ENCODE measurements around the gene TPO. TPM values are rescaled to one million over a fixed set of nuclear protein-coding genes. Genes with fewer than 3 reads are reported as not detected.
A peak's percentile ranks its signal among the peaks of the same experiment; 100 is the strongest.

The TPO gene
- total and polyA plus RNA-seq, 4 donors, result 6.6 to 11.1 TPM; not detected in 2

GRCh38 chr2:1541819-1542475, 128.7 kb downstream of the TPO start:
- no peaks in the 10 kb centered on the region for H3K27me3 ChIP-seq (ENCODE audit: control insufficient read depth in 1 of 2, insufficient read depth in 2 of 2, low read length in 1 of 2)
- DNase-seq (peak in 1 of 2 donors; percentile 41), ATAC-seq (ENCODE audit: low FRiP score) (no peak)
- no peaks in the 10 kb centered on the region for H3K4me1 ChIP-seq (ENCODE audit: control insufficient read depth in 1 of 2, insufficient read depth in 2 of 2, low read length in 2 of 2)
- H3K27ac ChIP-seq (ENCODE audit: low read depth in 1 of 2, low read length in 2 of 2), result no peak overlapping the region
- no peak overlapping the region for H3K4me3 ChIP-seq (ENCODE audit: low read length in 2 of 2)
- intact Hi-C loops (cut with DNase I), result loop anchor here in 1 of 2 donors (10.0 kb wide), 1 partner anchor 687 kb away; no protein-coding TSS in a partner anchor
- 79 to 80% methylated on average over 16 of the region's 16 CpGs for WGBS, 2 donors
- H3K9me3 ChIP-seq (ENCODE audit: control insufficient read depth, low read length), result no peaks in the 10 kb centered on the region
- no peaks in the 10 kb centered on the region for H3K36me3 ChIP-seq (ENCODE audit: control insufficient read depth in 1 of 2, insufficient read depth in 2 of 2, low read length in 1 of 2)

DNA sequence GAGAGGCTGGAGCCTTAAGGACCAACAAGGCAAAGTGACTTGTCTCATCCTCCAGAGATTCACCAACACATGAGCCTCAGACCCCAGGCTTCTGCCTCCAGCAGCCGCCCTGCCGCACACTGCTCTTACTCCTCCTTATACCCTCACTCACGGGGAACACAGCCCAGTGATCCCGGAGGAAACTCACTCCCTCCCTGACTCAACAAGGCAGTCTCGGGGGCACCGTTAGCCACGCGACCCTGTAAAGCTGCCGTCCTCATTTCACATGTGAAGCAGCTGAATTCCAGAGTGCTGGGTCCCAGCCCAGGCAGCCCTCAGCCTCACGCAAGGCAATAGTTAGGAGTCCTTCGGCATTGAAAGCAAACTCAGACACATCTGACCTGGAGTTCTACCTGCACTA, 129.7 kb downstream of the TPO start:
- no peak overlapping the region for H3K27ac ChIP-seq (ENCODE audit: low read depth in 1 of 2, low read length in 2 of 2)
- no peaks in the 10 kb centered on the region for H3K4me1 ChIP-seq (ENCODE audit: control insufficient read depth in 1 of 2, insufficient read depth in 2 of 2, low read length in 2 of 2)
- H3K36me3 ChIP-seq (ENCODE audit: control insufficient read depth in 1 of 2, insufficient read depth in 2 of 2, low read length in 1 of 2), result no peaks in the 10 kb centered on the region
- 58 to 62% methylated on average over 11 of the region's 11 CpGs for WGBS, 2 donors
- no peaks in the 10 kb centered on the region for H3K27me3 ChIP-seq (ENCODE audit: control insufficient read depth in 1 of 2, insufficient read depth in 2 of 2, low read length in 1 of 2)
- H3K4me3 ChIP-seq (ENCODE audit: low read length in 2 of 2), result no peak overlapping the region
- intact Hi-C loops (cut with DNase I), result loop anchor here in 1 of 2 donors (10.0 kb wide), 1 partner anchor 688 kb away; no protein-coding TSS in a partner anchor
- DNase-seq (peak in 1 of 2 donors; percentile 60), ATAC-seq (ENCODE audit: low FRiP score) (no peak)
- no peaks in the 10 kb centered on the region for H3K9me3 ChIP-seq (ENCODE audit: control insufficient read depth, low read length)

DNA sequence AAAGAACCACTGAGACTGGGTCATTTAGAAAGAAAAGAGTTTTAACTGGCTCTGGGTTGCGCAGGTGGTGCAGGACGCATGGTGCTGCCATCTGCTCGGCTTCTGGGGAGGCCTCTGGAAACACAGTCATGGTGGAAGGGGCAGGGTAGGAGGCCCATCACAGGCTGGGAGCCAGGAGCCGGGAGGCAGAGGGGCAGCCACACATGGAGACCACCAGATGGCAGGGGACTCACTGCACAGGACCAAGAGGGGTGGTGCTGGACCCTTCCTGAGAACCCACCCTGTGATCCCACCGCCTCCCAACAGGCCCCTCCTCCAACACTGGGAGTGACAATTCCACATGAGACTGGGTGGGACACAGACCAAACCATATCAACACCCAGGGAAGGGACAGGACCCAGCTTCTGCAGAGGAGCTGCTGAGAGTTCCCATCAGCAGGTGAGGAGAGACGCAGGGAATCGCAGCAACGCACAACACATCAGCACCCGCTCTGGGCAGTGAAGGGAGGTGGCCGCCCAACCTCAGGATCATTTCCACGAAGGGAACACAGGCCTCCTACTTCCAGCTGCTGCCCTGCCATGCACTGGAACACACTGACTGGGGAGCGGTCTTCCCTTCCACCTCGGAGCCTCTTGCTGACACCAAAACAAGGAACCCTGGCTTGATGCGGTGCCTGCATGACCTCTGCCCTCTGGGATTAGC, 130.7 kb downstream of the TPO start:
- no peak overlapping the region for H3K4me3 ChIP-seq (ENCODE audit: low read length in 2 of 2)
- WGBS, 2 donors, result 94 to 97% methylated on average over 14 of the region's 14 CpGs
- H3K27me3 ChIP-seq (ENCODE audit: control insufficient read depth in 1 of 2, insufficient read depth in 2 of 2, low read length in 1 of 2), result no peaks in the 10 kb centered on the region
- no peaks in the 10 kb centered on the region for H3K36me3 ChIP-seq (ENCODE audit: control insufficient read depth in 1 of 2, insufficient read depth in 2 of 2, low read length in 1 of 2)
- H3K27ac ChIP-seq (ENCODE audit: low read depth in 1 of 2, low read length in 2 of 2), result no peak overlapping the region
- no peaks in the 10 kb centered on the region for H3K9me3 ChIP-seq (ENCODE audit: control insufficient read depth, low read length)
- intact Hi-C loops (cut with DNase I), result loop anchor here in 1 of 2 donors (10.0 kb wide), 1 partner anchor 689 kb away; no protein-coding TSS in a partner anchor
- DNase-seq (peak in 1 of 2 donors; percentile 58), ATAC-seq (ENCODE audit: low FRiP score) (no peak)
- no peaks in the 10 kb centered on the region for H3K4me1 ChIP-seq (ENCODE audit: control insufficient read depth in 1 of 2, insufficient read depth in 2 of 2, low read length in 2 of 2)

- Histone ChIP-seq H3K4me3 (ENCODE audit: low read length in 2 of 2) (no peak overlapping the region), H3K4me1 (ENCODE audit: control insufficient read depth in 1 of 2, insufficient read depth in 2 of 2, low read length in 2 of 2) (no peaks in the 10 kb centered on the region), H3K27me3 (ENCODE audit: control insufficient read depth in 1 of 2, insufficient read depth in 2 of 2, low read length in 1 of 2) (no peaks in the 10 kb centered on the region), H3K36me3 (ENCODE audit: control insufficient read depth in 1 of 2, insufficient read depth in 2 of 2, low read length in 1 of 2) (no peaks in the 10 kb centered on the region), H3K9me3 (ENCODE audit: control insufficient read depth, low read length) (no peaks in the 10 kb centered on the region), H3K27ac (ENCODE audit: low read depth in 1 of 2, low read length in 2 of 2) (no peak overlapping the region)
- 75 to 78% methylated on average over 4 of the region's 4 CpGs for WGBS, 2 donors
- intact Hi-C loops (cut with DNase I), result loop anchor here in 1 of 2 donors (10.0 kb wide), 1 partner anchor 690 kb away; no protein-coding TSS in a partner anchor
- ATAC-seq (ENCODE audit: low FRiP score) (no peak), DNase-seq (peak in 1 of 2 donors; percentile 73)
These were observed 131.3 kb downstream of the TPO start for GRCh38 chr2:1544478-1545069.

- no peak for ATAC-seq (ENCODE audit: low FRiP score)
- no peaks in the 10 kb centered on the region for H3K27me3 ChIP-seq (ENCODE audit: control insufficient read depth in 1 of 2, insufficient read depth in 2 of 2, low read length in 1 of 2)
- no peak overlapping the region for H3K27ac ChIP-seq (ENCODE audit: low read depth in 1 of 2, low read length in 2 of 2)
- H3K4me3 ChIP-seq (ENCODE audit: low read length in 2 of 2), result no peak overlapping the region
- DNase-seq, result peak in 1 of 2 donors; percentile 26
- 39 to 43% methylated on average over 14 of the region's 14 CpGs for WGBS, 2 donors
- H3K36me3 ChIP-seq (ENCODE audit: control insufficient read depth in 1 of 2, insufficient read depth in 2 of 2, low read length in 1 of 2), result no peaks in the 10 kb centered on the region
- no peaks in the 10 kb centered on the region for H3K4me1 ChIP-seq (ENCODE audit: control insufficient read depth in 1 of 2, insufficient read depth in 2 of 2, low read length in 2 of 2)
- intact Hi-C loops (cut with DNase I), result loop anchor here in 1 of 2 donors (10.0 kb wide), 1 partner anchor 691 kb away; no protein-coding TSS in a partner anchor
- no peaks in the 10 kb centered on the region for H3K9me3 ChIP-seq (ENCODE audit: control insufficient read depth, low read length)
These were observed 132.8 kb downstream of the TPO start for GRCh38 chr2:1546023-1546591.

GRCh38 chr2:1546901-1547300, 133.6 kb downstream of the TPO start:
- Histone ChIP-seq H3K36me3 (ENCODE audit: control insufficient read depth in 1 of 2, insufficient read depth in 2 of 2, low read length in 1 of 2) (no peaks in the 10 kb centered on the region), H3K27me3 (ENCODE audit: control insufficient read depth in 1 of 2, insufficient read depth in 2 of 2, low read length in 1 of 2) (no peaks in the 10 kb centered on the region), H3K9me3 (ENCODE audit: control insufficient read depth, low read length) (no peaks in the 10 kb centered on the region), H3K4me3 (ENCODE audit: low read length in 2 of 2) (no peak overlapping the region), H3K4me1 (ENCODE audit: control insufficient read depth in 1 of 2, insufficient read depth in 2 of 2, low read length in 2 of 2) (no peaks in the 10 kb centered on the region), H3K27ac (ENCODE audit: low read depth in 1 of 2, low read length in 2 of 2) (no peak overlapping the region)
- DNase-seq (peak in 1 of 2 donors; percentile 55), ATAC-seq (ENCODE audit: low FRiP score) (no peak)
- WGBS, 2 donors, result 90 to 91% methylated on average over 10 of the region's 10 CpGs
- intact Hi-C loops (cut with DNase I), result loop anchor here in 1 of 2 donors (10.0 kb wide), 1 partner anchor 692 kb away; no protein-coding TSS in a partner anchor

DNA sequence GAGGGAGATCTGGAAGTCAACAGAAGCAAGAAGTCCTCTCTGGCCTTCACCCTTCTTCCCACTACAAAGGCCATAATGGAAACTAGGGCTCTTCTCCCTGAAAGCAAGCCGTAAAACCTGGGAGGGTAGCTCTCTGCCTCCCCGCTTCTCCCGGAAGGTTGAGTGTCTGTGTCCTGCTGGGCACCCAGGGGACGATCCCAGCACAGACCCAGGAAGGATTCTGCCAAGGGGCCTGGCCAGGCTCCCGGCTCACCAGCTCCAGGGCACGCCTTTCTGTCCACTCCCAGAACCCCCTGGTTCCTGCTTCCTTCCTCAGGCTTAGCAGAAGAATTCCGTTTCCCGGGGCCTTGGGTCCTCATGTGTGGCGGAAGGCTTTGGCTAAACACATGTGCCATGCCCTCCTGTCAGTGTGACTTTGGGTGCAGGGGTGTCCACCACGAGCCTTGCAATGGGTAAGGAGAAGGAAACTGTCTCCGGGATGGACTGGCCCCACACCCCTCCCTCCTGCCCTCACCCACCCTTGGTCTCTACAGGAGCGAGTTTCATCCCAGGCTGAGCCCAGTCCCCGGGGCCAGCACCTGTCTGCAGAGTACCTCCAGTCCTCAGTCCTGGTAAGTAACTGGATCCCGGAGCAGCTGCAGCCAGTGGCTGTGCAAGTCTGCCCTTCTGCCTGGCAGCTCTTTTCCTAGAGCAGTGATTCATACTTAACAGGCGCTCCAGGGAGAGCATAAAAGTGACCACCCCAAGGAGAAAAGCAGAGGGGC, 135.8 kb downstream of the TPO start:
- no peaks in the 10 kb centered on the region for H3K36me3 ChIP-seq (ENCODE audit: control insufficient read depth in 1 of 2, insufficient read depth in 2 of 2, low read length in 1 of 2)
- H3K4me3 ChIP-seq (ENCODE audit: low read length in 2 of 2), result no peak overlapping the region
- ATAC-seq (ENCODE audit: low FRiP score) (no peak), DNase-seq (peak in 1 of 2 donors; percentile 57)
- no peaks in the 10 kb centered on the region for H3K9me3 ChIP-seq (ENCODE audit: control insufficient read depth, low read length)
- no peaks in the 10 kb centered on the region for H3K27me3 ChIP-seq (ENCODE audit: control insufficient read depth in 1 of 2, insufficient read depth in 2 of 2, low read length in 1 of 2)
- intact Hi-C loops (cut with DNase I), result loop anchor here in 1 of 2 donors (10.0 kb wide), 1 partner anchor 694 kb away; no protein-coding TSS in a partner anchor
- no peak overlapping the region for H3K27ac ChIP-seq (ENCODE audit: low read depth in 1 of 2, low read length in 2 of 2)
- WGBS, 2 donors, result 78 to 80% methylated on average over 15 of the region's 15 CpGs
- H3K4me1 ChIP-seq (ENCODE audit: control insufficient read depth in 1 of 2, insufficient read depth in 2 of 2, low read length in 2 of 2), result no peaks in the 10 kb centered on the region

- ATAC-seq (ENCODE audit: low FRiP score) (no peak), DNase-seq (peak in 1 of 2 donors; percentile 57)
- H3K4me3 ChIP-seq (ENCODE audit: low read length in 2 of 2), result no peak overlapping the region
- no peaks in the 10 kb centered on the region for H3K36me3 ChIP-seq (ENCODE audit: control insufficient read depth in 1 of 2, insufficient read depth in 2 of 2, low read length in 1 of 2)
- intact Hi-C loops (cut with DNase I), result no loop called here
- H3K27me3 ChIP-seq (ENCODE audit: control insufficient read depth in 1 of 2, insufficient read depth in 2 of 2, low read length in 1 of 2), result no peaks in the 10 kb centered on the region
- H3K9me3 ChIP-seq (ENCODE audit: control insufficient read depth, low read length), result no peaks in the 10 kb centered on the region
- H3K27ac ChIP-seq (ENCODE audit: low read depth in 1 of 2, low read length in 2 of 2), result no peak overlapping the region
- H3K4me1 ChIP-seq (ENCODE audit: control insufficient read depth in 1 of 2, insufficient read depth in 2 of 2, low read length in 2 of 2), result no peaks in the 10 kb centered on the region
- WGBS, 2 donors, result 74 to 79% methylated on average over 5 of the region's 5 CpGs
These were observed 136.8 kb downstream of the TPO start for GRCh38 chr2:1550076-1550475.
